Measurements from ENCODE around the gene HNRNPA3.

The HNRNPA3 gene

GRCh38 chr2:177212106-177212890 lies at the start of gene HNRNPA3:
Gene HNRNPA3 (plus strand): TSS chr2:177212794. CDS start chr2:177212800, 6 bp downstream.
- TF ChIP-seq, protein P1, sequence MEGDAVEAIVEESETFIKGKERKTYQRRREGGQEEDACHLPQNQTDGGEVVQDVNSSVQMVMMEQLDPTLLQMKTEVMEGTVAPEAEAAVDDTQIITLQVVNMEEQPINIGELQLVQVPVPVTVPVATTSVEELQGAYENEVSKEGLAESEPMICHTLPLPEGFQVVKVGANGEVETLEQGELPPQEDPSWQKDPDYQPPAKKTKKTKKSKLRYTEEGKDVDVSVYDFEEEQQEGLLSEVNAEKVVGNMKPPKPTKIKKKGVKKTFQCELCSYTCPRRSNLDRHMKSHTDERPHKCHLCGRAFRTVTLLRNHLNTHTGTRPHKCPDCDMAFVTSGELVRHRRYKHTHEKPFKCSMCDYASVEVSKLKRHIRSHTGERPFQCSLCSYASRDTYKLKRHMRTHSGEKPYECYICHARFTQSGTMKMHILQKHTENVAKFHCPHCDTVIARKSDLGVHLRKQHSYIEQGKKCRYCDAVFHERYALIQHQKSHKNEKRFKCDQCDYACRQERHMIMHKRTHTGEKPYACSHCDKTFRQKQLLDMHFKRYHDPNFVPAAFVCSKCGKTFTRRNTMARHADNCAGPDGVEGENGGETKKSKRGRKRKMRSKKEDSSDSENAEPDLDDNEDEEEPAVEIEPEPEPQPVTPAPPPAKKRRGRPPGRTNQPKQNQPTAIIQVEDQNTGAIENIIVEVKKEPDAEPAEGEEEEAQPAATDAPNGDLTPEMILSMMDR (conservative IDR thresholded peaks at IDR 0.05; ENCODE audit: low read depth): no peak
- ChIA-PET CTCF (interaction anchor here (0.6 to 0.7 kb wide), 3 partner anchors 11 to 207 kb away, joined by 3 to 5 read pairs (median 4); no protein-coding TSS in a partner anchor), POLR2A (ENCODE audit: low non-redundant PET) (interaction anchor here (0.6 to 1.3 kb wide), 6 partner anchors 9 to 51 kb away, joined by 3 to 4 read pairs (median 3); no protein-coding TSS in a partner anchor)
- peak; percentile 98 for DNase-seq (ENCODE audit: low spot score)
- H3K27ac ChIP-seq: peak within 1 kb of the TSS; percentile 96

DNA sequence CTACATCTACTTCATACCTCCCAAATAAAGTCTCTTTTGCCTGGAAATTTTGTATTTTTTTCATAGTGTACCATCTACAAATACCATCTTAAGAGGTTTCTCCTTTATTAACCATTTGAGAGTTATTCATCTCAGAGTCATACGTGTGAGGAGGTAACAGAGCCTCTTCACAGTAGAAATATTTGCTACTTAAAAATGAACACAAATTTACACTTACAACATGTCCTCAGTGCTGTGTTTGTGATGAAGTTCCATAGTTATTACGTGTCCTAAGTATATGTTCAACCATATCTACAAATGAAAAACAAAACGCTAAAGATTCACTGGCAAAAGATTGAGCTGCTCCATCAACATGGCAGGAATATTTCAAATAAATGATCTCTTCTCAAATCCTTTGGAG lies 48.5 kb upstream of the HNRNPA3 start:
- no peak overlapping the region for H3K27ac ChIP-seq
- CTCF ChIA-PET: interaction anchor here (0.6 to 2.2 kb wide), 22 partner anchors 12 to 1062 kb away, joined by 3 to 37 read pairs (median 4); partner anchors contain the start of genes AGPS and NFE2L2
- TF ChIP-seq, protein P1 (conservative IDR thresholded peaks at IDR 0.05; ENCODE audit: low read depth): no peak
- DNase-seq (ENCODE audit: low spot score): no peak
- POLR2A ChIA-PET (ENCODE audit: low non-redundant PET): interaction anchor here (1.3 kb wide), 2 partner anchors 99 to 101 kb away, joined by 5 to 7 read pairs; partner anchors contain the start of gene NFE2L2

DNA sequence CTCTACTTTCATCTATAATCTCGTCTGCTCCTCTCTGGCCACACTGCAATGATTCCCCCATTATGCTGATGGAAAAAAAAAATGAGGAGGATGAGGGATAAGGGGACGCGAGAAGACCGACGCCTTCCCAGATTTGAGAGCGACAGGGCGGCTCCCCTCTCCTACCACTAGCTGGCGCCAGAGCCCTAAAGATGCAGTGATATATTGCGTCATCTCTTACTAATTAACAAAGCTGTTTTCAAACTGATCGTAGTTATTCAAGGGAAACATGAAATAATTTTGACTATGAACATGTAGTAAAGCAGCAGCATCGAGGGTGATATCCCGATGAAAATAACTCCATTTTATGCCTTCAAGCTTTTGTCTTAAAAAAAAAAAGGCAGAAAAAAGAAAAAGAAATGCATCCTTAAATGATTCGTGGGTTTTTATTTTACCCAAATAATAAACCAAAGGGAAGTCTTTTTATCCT lies 48.0 kb upstream of the HNRNPA3 start:
- no peak overlapping the region for H3K27ac ChIP-seq
- TF ChIP-seq, protein P1 (conservative IDR thresholded peaks at IDR 0.05; ENCODE audit: low read depth): peak; percentile 100
- peak; percentile 68 for DNase-seq (ENCODE audit: low spot score)
- ChIA-PET CTCF (interaction anchor here (0.6 to 2.2 kb wide), 44 partner anchors 12 to 1350 kb away, joined by 3 to 37 read pairs (median 4); partner anchors contain the start of genes AGPS and NFE2L2), POLR2A (ENCODE audit: low non-redundant PET) (interaction anchor here (1.3 kb wide), 2 partner anchors 98 to 100 kb away, joined by 5 to 7 read pairs; partner anchors contain the start of gene NFE2L2)

- TF ChIP-seq, protein P1 (conservative IDR thresholded peaks at IDR 0.05; ENCODE audit: low read depth): no peak
- DNase-seq (ENCODE audit: low spot score): no peak
- CTCF ChIA-PET: interaction anchor here (0.6 to 2.2 kb wide), 41 partner anchors 11 to 1349 kb away, joined by 3 to 37 read pairs (median 4); partner anchors contain the start of genes AGPS and NFE2L2
- H3K27ac ChIP-seq: no peak overlapping the region; the same call in 1 of the 2 replicates
- POLR2A ChIA-PET (ENCODE audit: low non-redundant PET): interaction anchor here (1.3 kb wide), 2 partner anchors 98 to 100 kb away, joined by 5 to 7 read pairs; partner anchors contain the start of gene NFE2L2
These were observed 47.5 kb upstream of the HNRNPA3 start for GRCh38 chr2:177165061-177165583.

DNA sequence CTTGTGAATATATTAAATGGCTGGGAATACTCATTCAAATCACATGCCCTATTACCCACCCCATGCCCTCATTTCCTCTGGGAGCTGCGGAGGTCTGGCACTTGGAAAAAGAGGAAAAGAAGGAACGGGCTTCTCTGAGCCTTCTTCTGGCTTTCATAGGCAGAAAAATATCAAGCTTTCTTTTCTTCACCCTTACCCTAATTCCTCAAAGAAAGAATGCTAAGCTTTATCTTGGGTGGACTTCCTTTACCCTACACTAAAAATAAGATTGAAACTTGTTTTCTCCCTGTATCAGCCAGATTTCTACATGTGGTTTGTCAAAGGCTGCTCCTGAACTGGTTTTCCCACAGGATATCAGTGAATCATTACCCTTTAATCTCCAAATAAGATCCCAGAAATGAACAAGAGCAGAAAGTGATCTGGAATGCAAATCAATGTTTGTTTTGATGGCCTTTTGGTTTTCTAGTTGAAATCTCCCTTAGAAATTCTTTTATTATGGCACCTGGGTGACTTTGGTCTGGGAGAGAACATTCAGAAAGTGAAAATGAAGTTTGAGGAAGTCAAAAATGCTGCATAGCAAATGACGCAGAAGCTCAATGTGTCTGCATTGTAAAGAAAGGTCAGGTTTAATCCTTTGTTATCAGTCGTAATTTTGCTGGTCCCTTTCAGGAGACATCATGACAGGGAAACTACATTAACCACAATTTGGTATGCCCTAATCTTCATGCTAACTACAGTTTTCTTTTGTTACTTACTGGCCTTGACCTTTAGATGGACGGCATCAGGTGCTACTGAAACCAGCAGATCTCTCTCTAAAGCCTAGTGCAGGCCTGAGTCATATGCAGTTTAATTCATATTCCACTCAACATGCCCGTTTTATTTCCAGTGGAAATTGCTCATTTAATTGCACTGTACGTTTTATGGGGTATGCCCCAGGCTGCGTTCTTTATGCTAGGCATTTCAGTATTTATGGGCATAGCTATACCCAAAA lies 46.6 kb upstream of the HNRNPA3 start:
- TF ChIP-seq, protein P1 (conservative IDR thresholded peaks at IDR 0.05; ENCODE audit: low read depth): no peak
- DNase-seq (ENCODE audit: low spot score): no peak

More for the DNA sequence above, 46.6 kb upstream of the HNRNPA3 start:
- no peak overlapping the region for H3K27ac ChIP-seq
- CTCF ChIA-PET: interaction anchor here (0.5 to 1.6 kb wide), 7 partner anchors 17 to 171 kb away, joined by 3 to 8 read pairs (median 4); no protein-coding TSS in a partner anchor
- POLR2A ChIA-PET (ENCODE audit: low non-redundant PET): interaction anchor here (0.7 kb wide), 1 partner anchor 47 kb away, joined by 3 read pairs; the partner anchor contains the start of gene HNRNPA3
